HCEC 1CT (cell line): Measurements from ENCODE around the gene MOGAT3.
"Not testable (repeated sequence)": the region's sequence is repeated elsewhere in the genome, so short reads cannot be mapped to it uniquely, and the experiment has no call there.

Experiments
- DNase-seq: peaks from one replicate; pipeline ENCODE4 v3.0.0-alpha.2; 2017

MOGAT3 gene

GRCh38 chr7:101201695-101202602, 1.1 kb upstream of the MOGAT3 start:
- DNase-seq: no peak

GRCh38 chr7:101200504-101200861, 353 bp downstream of the MOGAT3 start:
- DNase-seq: no peak

- DNase-seq: not testable (repeated sequence)
Measured at GRCh38 chr7:101199522-101199921, 1.3 kb downstream of the MOGAT3 start.

- no peak for DNase-seq
Measured at GRCh38 chr7:101198476-101198875, 2.4 kb downstream of the MOGAT3 start.

- DNase-seq: no peak
Measured at GRCh38 chr7:101197991-101198390, 2.8 kb downstream of the MOGAT3 start.

GRCh38 chr7:101195884-101196283, 5.0 kb downstream of the MOGAT3 start:
- DNase-seq: no peak

- DNase-seq: no peak
Measured at GRCh38 chr7:101189109-101189508, 11.7 kb downstream of the MOGAT3 start.

GRCh38 chr7:101186844-101187428, 13.9 kb downstream of the MOGAT3 start:
- DNase-seq: no peak

- no peak for DNase-seq
Measured at GRCh38 chr7:101186194-101186593, 14.6 kb downstream of the MOGAT3 start.

GRCh38 chr7:101185258-101185839, 15.5 kb downstream of the MOGAT3 start:
- DNase-seq: no peak

GRCh38 chr7:101180130-101180755, 20.6 kb downstream of the MOGAT3 start, which contains the start of gene NAT16:
TSS of gene NAT16 (minus strand) at chr7:101180293. CDS start at chr7:101174807, 5,486 bp downstream.
- no peak for DNase-seq

- no peak for DNase-seq
Measured at GRCh38 chr7:101179713-101180112, 21.1 kb downstream of the MOGAT3 start.

GRCh38 chr7:101179117-101179516, 21.7 kb downstream of the MOGAT3 start:
- no peak for DNase-seq

GRCh38 chr7:101177644-101178043, 23.2 kb downstream of the MOGAT3 start:
- DNase-seq: no peak

GRCh38 chr7:101175664-101176063, 25.2 kb downstream of the MOGAT3 start:
- no peak for DNase-seq

GRCh38 chr7:101174322-101174854, 26.4 kb downstream of the MOGAT3 start:
- DNase-seq: no peak

GRCh38 chr7:101173752-101174244, 27.0 kb downstream of the MOGAT3 start:
- DNase-seq: peak; percentile 68

- peak; percentile 63 for DNase-seq
Measured at GRCh38 chr7:101172854-101173751, 27.7 kb downstream of the MOGAT3 start.

- DNase-seq: no peak
Measured at GRCh38 chr7:101172005-101172853, 28.6 kb downstream of the MOGAT3 start.

- DNase-seq: no peak
Measured at GRCh38 chr7:101171442-101171837, 29.4 kb downstream of the MOGAT3 start.
